ENCODE results near the gene CDC42BPB. TPM values are rescaled to one million over a fixed set of nuclear protein-coding genes. Genes with fewer than 3 reads are reported as not detected.

The CDC42BPB gene
- total RNA-seq, 2 experiments from 2014 or later: 2.0 to 2.5 TPM

GRCh38 chr14:103086771-103087342, 29.5 kb upstream of the CDC42BPB start:
- Mint-ChIP-seq H3K4me1 (peaks cover 6% of the 10 kb centered on the region), H3K9me3 (no peaks in the 10 kb centered on the region), H3K27me3 (peaks cover 16% of the 10 kb centered on the region)

GRCh38 chr14:103085106-103086091, 28.1 kb upstream of the CDC42BPB start:
- Mint-ChIP-seq H3K36me3 (no peaks in the 10 kb centered on the region), H3K9me3 (no peaks in the 10 kb centered on the region), H3K27me3 (peaks cover 16% of the 10 kb centered on the region), H3K4me3 (no peak overlapping the region), H3K27ac (no peak overlapping the region), H3K4me1 (no peaks in the 10 kb centered on the region)
- no peak for DNase-seq

More at GRCh38 chr14:103086771-103087342, 29.5 kb upstream of the CDC42BPB start:
- Mint-ChIP-seq H3K4me3 (no peak overlapping the region), H3K27ac (no peak overlapping the region), H3K36me3 (no peaks in the 10 kb centered on the region)
- DNase-seq: no peak

- Mint-ChIP-seq H3K4me1 (no peaks in the 10 kb centered on the region), H3K36me3 (no peaks in the 10 kb centered on the region), H3K9me3 (no peaks in the 10 kb centered on the region), H3K4me3 (no peak within 1 kb of the TSS), H3K27me3 (peaks cover 16% of the 10 kb centered on the region), H3K27ac (no peak within 1 kb of the TSS)
- no peak for DNase-seq
Observed at GRCh38 chr14:103084021-103084919, 26.9 kb upstream of the CDC42BPB start, which contains the start of gene LBHD2. TSS of gene LBHD2 (plus strand) at chr14:103084210. CDS start at chr14:103086013, 1,803 bp downstream.

GRCh38 chr14:103081951-103082350, 24.6 kb upstream of the CDC42BPB start:
- no peaks in the 10 kb centered on the region for H3K4me1 Mint-ChIP-seq
- no peaks in the 10 kb centered on the region for H3K9me3 Mint-ChIP-seq
- no peaks in the 10 kb centered on the region for H3K36me3 Mint-ChIP-seq
- no peak overlapping the region for H3K27ac Mint-ChIP-seq
- DNase-seq: no peak
- peaks cover 16% of the 10 kb centered on the region for H3K27me3 Mint-ChIP-seq
- no peak overlapping the region for H3K4me3 Mint-ChIP-seq

DNA sequence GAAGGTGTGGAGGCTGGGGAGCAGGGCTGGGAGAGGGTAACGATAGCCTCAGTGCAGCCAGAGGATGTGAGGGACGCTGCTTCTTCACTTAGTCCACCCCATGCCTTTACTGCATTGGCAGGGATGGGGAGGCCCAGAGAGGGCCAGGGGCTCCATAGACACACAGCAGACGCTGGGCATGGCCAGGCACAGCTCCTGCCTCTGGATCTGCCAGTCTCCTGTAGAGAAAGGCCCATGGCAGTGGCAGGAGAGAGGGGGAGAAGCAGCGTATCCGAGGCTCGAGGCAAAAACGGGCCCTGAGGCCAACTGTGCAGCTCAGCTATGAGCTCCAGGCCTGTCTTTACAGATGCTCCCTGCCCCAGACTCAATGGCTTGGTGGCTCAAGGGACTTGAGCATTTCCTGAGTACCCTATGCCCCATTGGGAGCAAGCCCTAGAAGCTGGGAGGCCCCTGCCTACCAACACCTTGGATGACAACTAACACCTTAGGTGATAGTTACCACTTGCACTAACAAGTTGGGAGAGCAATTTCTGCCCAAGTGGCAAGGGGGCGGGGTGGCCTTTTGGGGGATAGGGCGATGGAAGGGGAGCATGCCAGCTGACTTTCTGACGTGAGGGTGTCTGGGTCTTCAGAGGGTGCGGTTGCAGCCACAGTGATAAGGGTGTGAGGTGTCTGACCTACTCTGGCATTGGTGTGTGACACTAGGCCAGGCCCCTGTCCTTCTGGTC, 21.7 kb upstream of the CDC42BPB start:
- H3K4me3 Mint-ChIP-seq: no peak overlapping the region
- H3K36me3 Mint-ChIP-seq: no peaks in the 10 kb centered on the region
- H3K9me3 Mint-ChIP-seq: no peaks in the 10 kb centered on the region
- DNase-seq: no peak
- no peaks in the 10 kb centered on the region for H3K4me1 Mint-ChIP-seq
- H3K27me3 Mint-ChIP-seq: peaks cover 5% of the 10 kb centered on the region
- H3K27ac Mint-ChIP-seq: no peak overlapping the region

DNA sequence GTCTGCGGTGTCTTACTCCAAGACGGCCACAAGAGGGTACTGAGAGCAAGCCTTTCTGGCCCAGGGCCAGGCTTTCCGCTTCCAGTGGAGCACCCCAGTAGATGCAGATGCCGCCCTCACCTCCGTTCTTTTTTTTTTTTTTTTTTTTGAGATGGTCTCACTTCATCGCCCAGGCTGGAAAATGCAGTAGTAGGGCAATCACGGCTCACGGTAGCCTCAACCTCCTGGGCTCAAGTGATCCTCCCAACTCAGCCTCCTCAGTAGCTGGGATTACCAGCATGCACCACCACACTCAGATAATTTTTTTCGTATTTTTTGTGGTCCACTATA, 21.0 kb upstream of the CDC42BPB start:
- Mint-ChIP-seq H3K27me3 (peaks cover 5% of the 10 kb centered on the region), H3K27ac (no peak overlapping the region), H3K4me1 (no peaks in the 10 kb centered on the region), H3K4me3 (no peak overlapping the region), H3K36me3 (no peaks in the 10 kb centered on the region), H3K9me3 (no peaks in the 10 kb centered on the region)
- DNase-seq: peak; percentile 73

GRCh38 chr14:103074729-103075367, 17.5 kb upstream of the CDC42BPB start:
- peak; percentile 37 for DNase-seq
- H3K4me3 Mint-ChIP-seq: no peak overlapping the region

DNA sequence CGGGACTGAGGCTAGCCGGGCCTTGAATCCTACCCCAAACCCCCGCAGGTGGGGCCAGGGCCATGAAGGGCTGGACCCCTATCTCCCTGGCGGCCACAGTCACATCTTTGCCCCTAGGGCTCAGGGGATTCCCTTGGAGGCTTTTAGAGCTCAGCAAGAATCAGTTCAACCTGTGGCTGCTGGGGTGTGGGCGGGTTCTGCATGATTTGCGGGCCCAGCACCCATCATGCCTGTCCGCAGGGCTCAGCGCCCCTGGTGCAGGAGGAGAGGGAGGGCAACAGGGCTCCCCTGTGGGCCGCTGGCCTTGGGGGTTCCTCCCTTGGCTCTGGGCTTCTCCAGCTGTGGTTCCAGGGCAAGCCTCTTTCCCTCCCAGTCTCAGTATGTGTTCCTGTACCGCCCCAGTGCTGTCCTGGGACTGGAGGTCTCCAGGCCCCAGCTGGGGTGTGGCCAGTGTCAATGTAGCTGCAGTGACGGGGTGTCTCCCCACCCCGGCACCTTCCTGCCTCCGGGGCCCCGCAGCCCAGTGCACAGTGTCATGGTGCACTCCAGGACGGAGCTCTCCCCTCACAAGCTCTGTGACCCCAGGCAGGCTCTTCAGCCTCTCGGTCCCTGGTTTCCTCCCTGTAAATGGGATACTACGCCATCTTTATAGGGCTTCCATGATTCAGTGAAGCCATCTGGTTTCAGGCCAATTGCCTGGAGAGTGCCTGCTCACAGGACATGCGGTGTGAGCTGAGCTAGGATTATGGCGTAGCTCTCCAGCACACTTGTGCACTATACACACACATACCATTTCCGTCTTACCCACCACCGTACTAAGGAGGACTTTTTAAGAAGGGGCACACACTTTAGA, 16.8 kb upstream of the CDC42BPB start:
- peaks cover 5% of the 10 kb centered on the region for H3K27me3 Mint-ChIP-seq
- no peaks in the 10 kb centered on the region for H3K4me1 Mint-ChIP-seq
- H3K4me3 Mint-ChIP-seq: no peak overlapping the region
- H3K36me3 Mint-ChIP-seq: no peaks in the 10 kb centered on the region
- DNase-seq: no peak
- no peaks in the 10 kb centered on the region for H3K9me3 Mint-ChIP-seq
- no peak overlapping the region for H3K27ac Mint-ChIP-seq

More at GRCh38 chr14:103074729-103075367, 17.5 kb upstream of the CDC42BPB start:
- H3K36me3 Mint-ChIP-seq: no peaks in the 10 kb centered on the region
- H3K27me3 Mint-ChIP-seq: peaks cover 5% of the 10 kb centered on the region
- H3K4me1 Mint-ChIP-seq: no peaks in the 10 kb centered on the region
- no peak overlapping the region for H3K27ac Mint-ChIP-seq
- H3K9me3 Mint-ChIP-seq: no peaks in the 10 kb centered on the region

DNA sequence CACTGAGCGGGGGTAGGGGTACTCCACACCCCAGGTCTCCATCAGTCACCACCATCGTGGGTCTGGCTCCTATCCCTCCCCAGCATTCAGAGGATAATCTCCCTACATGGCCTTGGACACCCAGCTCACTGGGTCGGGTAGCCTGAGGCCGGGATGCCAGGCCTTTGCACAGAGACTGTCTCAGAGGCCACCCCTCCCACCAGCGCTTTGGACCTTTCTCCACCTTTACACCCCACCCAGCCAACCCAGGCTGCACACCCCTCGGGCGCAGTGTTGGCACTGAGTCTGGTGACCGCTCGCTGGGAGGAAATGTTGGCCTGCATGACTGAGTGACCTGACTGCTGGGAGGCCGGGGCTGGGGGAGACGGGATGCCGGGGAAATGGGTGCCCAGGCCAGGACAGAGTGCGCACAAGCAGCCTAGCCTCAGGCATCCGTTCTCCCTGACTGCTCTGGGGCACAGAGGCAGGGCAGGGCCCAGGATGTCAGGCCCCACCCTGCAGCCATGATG, 16.1 kb upstream of the CDC42BPB start:
- H3K4me1 Mint-ChIP-seq: no peaks in the 10 kb centered on the region
- no peaks in the 10 kb centered on the region for H3K9me3 Mint-ChIP-seq
- no peak overlapping the region for H3K4me3 Mint-ChIP-seq
- H3K27me3 Mint-ChIP-seq: peaks cover 9% of the 10 kb centered on the region
- H3K27ac Mint-ChIP-seq: no peak overlapping the region
- no peak for DNase-seq
- no peaks in the 10 kb centered on the region for H3K36me3 Mint-ChIP-seq

GRCh38 chr14:103072595-103073366, 15.4 kb upstream of the CDC42BPB start:
- Mint-ChIP-seq H3K4me3 (no peak overlapping the region), H3K9me3 (no peaks in the 10 kb centered on the region), H3K27me3 (peaks cover 9% of the 10 kb centered on the region), H3K36me3 (no peaks in the 10 kb centered on the region), H3K4me1 (no peaks in the 10 kb centered on the region), H3K27ac (no peak overlapping the region)
- DNase-seq: no peak

- DNase-seq: no peak
- H3K36me3 Mint-ChIP-seq: no peaks in the 10 kb centered on the region
- H3K27me3 Mint-ChIP-seq: peaks cover 9% of the 10 kb centered on the region
- no peaks in the 10 kb centered on the region for H3K9me3 Mint-ChIP-seq
- H3K27ac Mint-ChIP-seq: no peak overlapping the region
- no peak overlapping the region for H3K4me3 Mint-ChIP-seq
- no peaks in the 10 kb centered on the region for H3K4me1 Mint-ChIP-seq
Observed at GRCh38 chr14:103071544-103072251, 14.3 kb upstream of the CDC42BPB start.

DNA sequence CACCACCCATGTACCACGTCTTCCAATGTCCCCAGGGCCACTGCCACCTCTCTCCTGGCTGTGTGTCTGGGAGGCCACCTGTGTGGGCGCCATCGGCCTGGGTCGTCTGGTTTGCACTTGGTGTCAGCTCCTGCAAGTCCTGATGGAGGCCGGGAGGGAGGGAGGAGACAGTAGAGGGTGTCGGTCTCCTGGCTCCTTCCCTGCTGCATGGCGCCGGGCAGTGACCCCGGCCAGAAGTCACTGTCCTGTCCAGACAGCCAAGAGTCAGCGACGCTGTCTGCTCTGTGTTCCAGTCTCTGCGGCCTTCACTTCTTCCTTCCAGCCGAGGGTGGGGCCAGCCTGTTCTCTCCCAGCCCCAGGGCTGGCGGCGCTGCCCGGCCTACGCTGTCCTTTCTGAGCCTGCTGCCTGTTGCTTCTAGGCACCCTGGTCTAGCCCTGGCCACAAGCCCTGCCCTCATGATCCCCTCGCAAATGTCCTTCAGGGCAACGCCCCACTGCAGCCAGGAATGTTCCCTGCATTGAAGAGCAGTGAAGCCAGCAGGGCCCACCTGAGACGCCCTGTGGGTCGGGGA, 13.7 kb upstream of the CDC42BPB start:
- H3K9me3 Mint-ChIP-seq: no peaks in the 10 kb centered on the region
- no peaks in the 10 kb centered on the region for H3K36me3 Mint-ChIP-seq
- H3K4me1 Mint-ChIP-seq: no peaks in the 10 kb centered on the region
- DNase-seq: no peak
- peaks cover 9% of the 10 kb centered on the region for H3K27me3 Mint-ChIP-seq
- no peak overlapping the region for H3K27ac Mint-ChIP-seq
- H3K4me3 Mint-ChIP-seq: no peak overlapping the region
